NOMO-1 treated with dmso at 0.1 percent for 144 hours (cell line): ENCODE measurements around the gene WDR82.
"Not testable (repeated sequence)": the region's sequence is repeated elsewhere in the genome, so short reads cannot be mapped to it uniquely, and the experiment has no call there.

Experiments
- DNase-seq: peaks from one replicate; lab custom pipeline; 2025; ENCODE audit not compliant: unreplicated experiment; lab: John Stamatoyannopoulos, UW

WDR82 gene

GRCh38 chr3:52290596-52291507, 12.4 kb upstream of the WDR82 start:
- no peak for DNase-seq

DNA sequence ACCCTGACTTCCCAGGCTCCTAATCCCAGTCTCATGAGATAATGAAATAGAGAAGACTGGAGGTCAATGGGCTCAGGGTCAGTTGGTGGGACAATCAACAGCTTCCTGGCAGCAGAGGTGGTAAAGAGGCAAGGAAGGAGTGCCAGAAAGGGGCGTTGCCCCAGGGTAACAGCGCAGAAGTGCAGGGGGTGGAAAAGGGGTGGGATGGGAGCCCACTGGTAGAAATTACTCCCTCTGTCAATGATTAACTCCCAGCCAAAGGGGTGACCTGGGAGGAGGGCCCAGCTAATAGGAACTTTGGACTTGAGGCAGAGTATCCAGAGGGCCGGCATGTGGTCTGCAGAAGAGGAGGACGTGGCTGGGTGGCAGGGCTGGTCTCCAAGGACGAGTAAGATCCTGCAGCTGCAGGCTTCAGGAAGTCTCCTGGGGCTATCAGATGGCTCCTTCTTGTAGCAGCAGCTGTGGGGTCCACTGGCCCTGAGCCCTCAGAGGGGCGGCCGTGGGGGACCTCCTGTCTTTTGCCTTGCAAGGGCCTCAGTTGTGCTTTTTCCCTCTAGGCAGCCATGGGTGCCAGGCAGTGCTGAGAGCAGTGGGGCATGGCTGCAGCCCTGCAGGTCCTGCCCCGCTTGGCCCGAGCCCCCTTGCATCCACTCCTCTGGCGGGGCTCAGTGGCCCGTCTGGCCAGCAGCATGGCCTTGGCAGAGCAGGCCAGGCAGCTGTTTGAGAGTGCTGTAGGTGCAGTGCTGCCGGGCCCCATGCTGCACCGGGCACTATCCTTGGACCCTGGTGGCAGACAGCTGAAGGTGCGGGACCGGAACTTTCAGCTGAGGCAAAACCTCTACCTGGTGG, 11.5 kb upstream of the WDR82 start:
- no peak for DNase-seq

DNA sequence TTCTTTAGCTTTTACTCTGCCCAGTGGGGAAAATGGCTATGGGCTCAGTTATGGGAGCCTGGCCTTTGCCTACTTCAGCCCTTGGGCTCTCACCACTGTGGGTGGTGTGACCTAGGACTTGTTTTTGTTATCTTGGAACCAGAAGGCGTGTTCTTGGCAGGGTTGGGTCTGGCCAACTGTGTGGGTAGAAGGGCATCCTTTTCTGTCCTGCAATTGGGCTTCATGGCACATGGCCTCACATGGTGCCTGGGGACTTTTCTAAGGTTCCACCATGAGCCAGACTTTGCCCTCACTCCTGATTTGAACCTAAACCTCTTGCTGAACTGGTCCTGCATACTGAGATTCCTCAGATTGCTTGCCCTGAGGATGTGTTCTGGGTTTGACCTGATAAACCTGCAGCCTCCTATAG, 10.9 kb upstream of the WDR82 start:
- DNase-seq: no peak

GRCh38 chr3:52288674-52289073, 10.2 kb upstream of the WDR82 start:
- no peak for DNase-seq

DNA sequence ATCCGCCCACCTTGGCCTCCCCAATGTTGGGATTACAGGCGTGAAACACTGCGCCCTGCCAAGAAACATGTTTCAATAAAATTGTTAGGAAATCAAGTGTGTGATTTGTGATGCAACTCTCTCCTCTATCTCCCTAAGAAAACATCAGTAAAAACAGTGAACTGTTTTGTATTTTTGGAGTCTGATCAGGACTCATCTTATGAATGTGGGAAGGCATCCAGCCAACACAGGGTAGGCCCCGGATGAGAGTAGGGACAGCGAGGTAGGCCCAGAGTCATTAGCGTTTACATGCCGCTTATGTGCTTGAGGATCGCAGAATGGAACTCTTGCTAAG, 8.3 kb upstream of the WDR82 start:
- DNase-seq: no peak

- DNase-seq: not testable (repeated sequence)
Measured at GRCh38 chr3:52284051-52284450, 5.6 kb upstream of the WDR82 start.

DNA sequence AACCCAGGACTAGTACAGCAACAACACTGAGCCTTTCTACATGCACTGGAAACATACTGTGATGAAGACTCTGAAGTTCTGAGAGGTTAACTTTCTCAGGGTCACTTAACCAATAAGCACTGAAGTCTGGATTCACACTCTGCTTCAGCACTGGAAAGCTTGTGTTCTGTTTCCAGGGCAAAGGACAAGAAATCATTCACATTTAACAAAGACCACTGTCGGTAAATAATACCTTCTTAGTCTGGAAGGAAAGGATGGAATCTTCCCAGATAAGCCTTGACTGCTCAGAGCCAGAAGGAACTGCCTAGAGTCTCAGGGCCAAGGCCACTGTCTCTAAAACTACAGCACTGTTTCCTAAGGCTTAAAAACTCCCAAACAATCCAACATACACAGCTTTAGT, 4.9 kb upstream of the WDR82 start:
- DNase-seq: no peak

DNA sequence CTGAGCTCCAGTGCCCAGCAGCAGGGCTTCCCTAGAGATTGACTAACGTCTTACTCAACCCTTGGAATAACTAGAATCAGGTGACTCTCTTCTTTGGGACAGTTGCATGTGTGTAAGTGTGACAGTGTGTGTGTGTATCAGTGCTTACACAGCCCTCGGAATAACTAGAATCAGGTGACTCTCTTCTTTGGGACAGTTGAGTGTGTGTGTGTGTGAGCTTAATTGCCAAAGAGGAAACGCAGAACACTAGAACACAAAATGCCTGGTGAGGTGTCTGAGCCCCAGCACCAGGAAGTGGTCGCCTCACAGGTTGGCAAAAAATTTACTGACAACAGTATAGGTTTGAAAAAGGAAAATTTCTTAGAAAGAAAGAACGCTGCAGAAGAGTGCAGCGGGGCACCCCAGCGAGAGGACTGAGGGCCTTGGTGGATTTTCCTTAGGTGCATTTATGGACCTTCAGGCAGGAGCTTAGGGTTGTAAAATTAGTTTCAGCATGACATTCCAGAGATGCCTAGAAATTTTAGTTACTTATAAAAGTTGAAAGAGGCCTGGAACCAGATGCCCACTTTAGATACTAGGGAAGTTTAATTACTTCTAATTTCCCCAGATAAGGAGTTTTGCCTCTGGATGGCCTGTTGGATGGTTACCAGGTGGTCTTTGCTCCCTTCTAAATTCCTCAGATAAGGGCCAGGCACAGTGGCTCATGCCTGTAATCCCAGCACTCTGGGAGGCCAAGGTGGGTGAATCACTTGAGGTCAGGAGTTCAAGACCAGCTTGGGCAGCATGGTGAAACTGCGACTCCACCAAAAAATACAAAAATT, 3.7 kb upstream of the WDR82 start:
- no peak for DNase-seq

DNA sequence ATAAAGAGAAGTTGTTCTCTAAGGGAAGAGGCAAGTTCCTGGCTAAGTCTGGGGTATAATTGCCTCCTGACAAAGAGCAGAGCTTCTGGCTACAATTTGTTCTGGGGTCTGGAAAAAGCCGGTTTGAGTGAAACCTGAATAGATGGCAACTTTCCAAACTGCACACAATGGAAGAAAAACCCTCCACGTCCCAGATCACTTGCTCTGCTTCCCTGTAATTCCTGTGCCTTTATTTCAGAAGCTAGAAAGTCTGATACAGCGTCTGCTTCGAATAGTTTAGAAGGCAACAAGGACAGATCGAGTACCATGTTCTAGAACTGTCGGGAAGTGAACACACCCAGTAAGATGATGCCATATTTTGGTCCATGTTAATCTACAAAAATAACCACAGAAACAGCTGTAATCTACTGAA, 1.6 kb upstream of the WDR82 start:
- DNase-seq: no peak

GRCh38 chr3:52279596-52279995, 1.1 kb upstream of the WDR82 start:
- DNase-seq: no peak

GRCh38 chr3:52277972-52278509, 408 bp downstream of the WDR82 start:
- DNase-seq: peak; percentile 43

DNA sequence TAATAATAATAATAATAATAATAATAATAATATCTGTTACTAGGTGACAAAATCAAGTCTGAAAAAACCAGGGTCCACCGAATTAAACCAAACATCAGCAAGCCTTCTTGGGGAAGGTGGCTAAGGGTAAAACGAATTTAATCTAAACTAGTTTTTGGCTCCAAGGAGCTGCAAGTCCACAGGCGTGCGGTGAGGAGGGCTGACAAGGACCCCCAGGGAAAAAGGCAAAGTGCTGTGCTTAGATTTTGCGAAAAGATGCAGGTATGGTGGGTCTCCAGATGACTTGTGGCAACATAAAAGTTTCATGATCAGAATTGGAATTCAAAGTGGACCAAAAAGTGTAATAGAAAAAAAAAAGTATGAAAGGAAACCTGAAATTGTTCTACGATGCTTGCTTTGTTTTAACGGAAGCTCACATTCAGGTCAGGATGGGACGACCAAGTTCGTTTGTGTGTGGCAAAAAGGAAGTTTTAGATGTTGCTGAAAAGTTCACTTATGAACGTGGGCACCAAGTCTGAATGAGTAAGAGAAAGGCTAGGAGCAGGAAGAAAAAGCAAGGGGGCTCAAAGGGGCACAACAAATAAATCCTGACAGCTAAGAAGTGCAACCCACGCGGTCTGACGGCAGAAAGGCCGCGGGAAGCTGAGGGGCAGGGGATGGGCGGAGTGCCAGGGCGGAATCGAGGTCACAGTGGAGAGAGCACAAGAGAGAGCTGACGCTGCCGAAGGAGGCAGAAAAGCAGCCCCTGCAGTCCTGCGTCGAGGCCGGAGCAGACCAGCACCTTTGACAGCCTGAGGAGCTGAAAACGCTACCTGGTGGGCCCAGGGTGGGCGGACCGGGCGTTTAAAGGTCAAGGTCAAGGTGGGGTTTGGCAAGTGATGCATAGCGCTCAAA, 1.1 kb downstream of the WDR82 start:
- DNase-seq: peak; percentile 44

DNA sequence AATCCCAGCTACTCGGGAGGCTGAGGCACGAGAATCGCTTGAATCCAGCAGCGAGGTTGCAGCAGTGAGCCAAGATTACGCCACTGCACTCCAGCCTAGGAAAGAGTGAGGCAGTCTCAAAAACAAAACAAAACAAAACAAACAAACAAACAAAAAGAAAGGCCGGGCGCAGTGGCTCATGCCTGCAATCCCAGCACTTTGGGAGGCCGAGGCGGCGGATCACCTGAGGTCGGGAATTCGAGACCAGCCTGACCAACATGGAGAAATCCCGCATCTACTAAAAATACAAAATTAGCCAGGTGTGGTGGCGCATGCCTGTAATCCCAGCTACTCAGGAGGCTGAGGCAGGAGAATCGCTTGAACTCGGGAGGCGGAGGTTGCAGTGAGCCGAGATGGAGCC, 3.7 kb downstream of the WDR82 start:
- DNase-seq: not testable (repeated sequence)

GRCh38 chr3:52272831-52273230, 5.6 kb downstream of the WDR82 start:
- no peak for DNase-seq

- DNase-seq: not testable (repeated sequence)
Measured at GRCh38 chr3:52272172-52272571, 6.3 kb downstream of the WDR82 start.

GRCh38 chr3:52270252-52270754, 8.1 kb downstream of the WDR82 start:
- no peak for DNase-seq

DNA sequence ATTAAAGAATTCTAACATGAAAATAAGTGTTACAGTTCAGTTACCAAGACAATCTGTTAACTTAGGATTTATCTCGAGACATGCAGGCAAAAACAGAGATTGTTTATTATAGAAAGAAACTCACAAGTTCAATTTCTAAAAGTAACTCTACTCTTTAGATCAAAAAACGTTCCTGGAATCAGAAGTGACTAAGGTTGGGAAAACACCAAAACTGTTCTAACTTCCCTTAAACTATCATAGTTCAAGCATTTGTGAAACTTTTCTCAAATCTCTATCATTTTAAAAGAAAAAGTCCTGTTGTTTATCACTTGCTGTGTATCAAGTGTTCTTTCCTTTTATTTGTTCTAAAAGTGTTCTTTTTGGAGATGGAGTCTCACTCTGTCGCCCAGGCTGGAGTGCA, 8.7 kb downstream of the WDR82 start:
- no peak for DNase-seq

DNA sequence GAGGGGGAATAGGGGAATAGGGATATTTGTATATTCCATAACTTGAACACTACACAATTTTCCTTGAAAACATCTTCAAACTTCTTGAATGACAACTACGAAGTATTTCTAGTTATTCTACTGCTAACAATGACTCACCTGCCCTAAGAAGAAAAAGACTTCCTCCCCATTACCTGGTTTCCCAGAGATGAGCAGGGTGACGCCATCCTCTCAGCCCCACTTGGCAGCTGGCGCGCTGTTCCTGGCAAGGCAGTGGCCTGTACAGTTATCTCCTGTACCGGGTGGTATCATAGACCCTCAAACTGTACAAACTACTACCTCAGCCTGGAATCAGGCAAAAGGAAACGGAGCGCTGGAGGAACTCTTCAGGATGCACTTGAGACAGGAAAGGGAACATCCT, 10.4 kb downstream of the WDR82 start:
- DNase-seq: no peak

GRCh38 chr3:52265387-52265786, 13.1 kb downstream of the WDR82 start:
- no peak for DNase-seq

GRCh38 chr3:52262447-52262846, 16.0 kb downstream of the WDR82 start:
- DNase-seq: no peak
